B cell (primary cell): ENCODE results near the gene TBX10. TPM values are rescaled to one million over a fixed set of nuclear protein-coding genes. Genes with fewer than 3 reads are reported as not detected.
"Not testable (repeated sequence)": the region's sequence is repeated elsewhere in the genome, so short reads cannot be mapped to it uniquely, and the experiment has no call there.

Experiments
- ATAC-seq: fragments of 200-7000 bp; cut with Tn5 transposase; one replicate; pipeline ENCODE4 v1.10.0; 2021; ENCODE audit warnings: low read depth, mild to moderate bottlenecking, moderate number of reproducible peaks, moderate library complexity
- CTCF ChIA-PET: fragments of 350-600 bp; sonication (Branson Sonifier 250); formaldehyde crosslinking; loops from one replicate; lab custom pipeline; 2021; ENCODE audit warnings: antibody characterized with exemption, inconsistent platforms; lab: Charles Lee
- POLR2A ChIA-PET: fragments of 350-600 bp; sonication (Branson Sonifier 250); formaldehyde crosslinking; loops from one replicate; lab custom pipeline; 2021; ENCODE audit warnings: antibody characterized with exemption; lab: Charles Lee
- DNase-seq: peaks from one replicate; pipeline ENCODE4 v3.0.0; 2013
- H2AFZ ChIP-seq: 2 replicates; pipeline ENCODE4 v1.6.1; 2012; ENCODE audit warnings: mild to moderate bottlenecking, low read depth, low read length; ENCODE audit not compliant: insufficient read depth, poor library complexity, severe bottlenecking
- H3K27ac ChIP-seq, 2 donors: 1 replicate in 1 of 2; 2 replicates in 1 of 2; pipeline ENCODE4 v1.5.1; 2012 to 2013; ENCODE audit warnings: low read length in 2 of 2, mild to moderate bottlenecking in 2 of 2, moderate library complexity in 1 of 2
- H3K27me3 ChIP-seq, 4 experiments: fragments of 200-600 bp in 1 of 4; sonication (generic) in 1 of 4; replicated peaks in 1 of 4; 1 replicate in 2 of 4; 2 replicates in 2 of 4; pipeline versions ENCODE4 v1.6.1 to v1.7.0; 2013 to 2016; ENCODE audit warnings: low read length in 3 of 4, mild to moderate bottlenecking in 2 of 4, mixed read lengths in 1 of 4, moderate library complexity in 1 of 4; ENCODE audit not compliant: insufficient read depth in 4 of 4, control insufficient read depth in 3 of 4; ENCODE audit errors: control extremely low read depth in 1 of 4
- H3K36me3 ChIP-seq, 2 experiments: replicated peaks in 1 of 2; 1 replicate in 1 of 2; 2 replicates in 1 of 2; pipeline versions ENCODE4 v1.6.1 to v1.7.1; 2013; ENCODE audit warnings: low read length in 1 of 2; ENCODE audit not compliant: insufficient read depth in 2 of 2, control insufficient read depth in 1 of 2; ENCODE audit errors: control extremely low read depth in 1 of 2, extremely low read depth in 1 of 2
- H3K4me1 ChIP-seq, 2 donors: fragments of 200-600 bp in 1 of 2; sonication (generic) in 1 of 2; 1 replicate in 1 of 2; 2 replicates in 1 of 2; pipeline versions ENCODE4 v1.5.1 to v1.6.1; 2013 to 2017; ENCODE audit warnings: low read length in 2 of 2; ENCODE audit not compliant: control insufficient read depth in 2 of 2, insufficient read depth in 2 of 2
- H3K4me2 ChIP-seq: replicated peaks from 2 replicates; pipeline ENCODE3; 2012; ENCODE audit warnings: mild to moderate bottlenecking, low read depth, low read length; ENCODE audit not compliant: poor library complexity, severe bottlenecking
- H3K4me3 ChIP-seq, 5 experiments: fragments of 200-600 bp in 1 of 5; sonication (generic) in 1 of 5; 1 replicate in 3 of 5; 2 replicates in 2 of 5; pipeline versions ENCODE4 v1.5.1 to v1.7.0; 2011 to 2016; ENCODE audit warnings: low read length in 4 of 5, mild to moderate bottlenecking in 4 of 5, low read depth in 2 of 5, control low read depth in 1 of 5, moderate library complexity in 1 of 5; ENCODE audit not compliant: insufficient read depth in 1 of 5; ENCODE audit errors: control extremely low read depth in 1 of 5, extremely low read depth in 1 of 5
- H3K79me2 ChIP-seq: fragments of 200-600 bp; sonication (generic); one replicate; pipeline ENCODE4 v1.6.0; 2016; ENCODE audit warnings: low read length; ENCODE audit not compliant: control insufficient read depth, insufficient read depth
- H3K9ac ChIP-seq: fragments of 200-600 bp; sonication (generic); 2 replicates; pipeline ENCODE4 v1.6.1; 2017; ENCODE audit warnings: mild to moderate bottlenecking, low read length, moderate library complexity
- H3K9me3 ChIP-seq, 3 donors: one replicate each; pipeline versions ENCODE4 v1.6.1 to v1.7.1; 2013; ENCODE audit warnings: low read length in 2 of 3; ENCODE audit not compliant: control insufficient read depth in 2 of 3, insufficient read depth in 1 of 3; ENCODE audit errors: control extremely low read depth in 1 of 3
- H4K20me1 ChIP-seq: 2 replicates; pipeline ENCODE4 v1.6.0; 2012; ENCODE audit warnings: mild to moderate bottlenecking, low read length; ENCODE audit not compliant: insufficient read depth, control insufficient read depth, poor library complexity, severe bottlenecking
- H3K27ac Mint-ChIP-seq: one replicate; pipeline ENCODE4 v1.8.0; 2021; ENCODE audit warnings: mixed read lengths
- H3K27me3 Mint-ChIP-seq: one replicate; pipeline ENCODE4 v1.8.0; 2021; ENCODE audit warnings: mixed read lengths
- H3K4me1 Mint-ChIP-seq: one replicate; pipeline ENCODE4 v1.8.0; 2021; ENCODE audit warnings: mixed read lengths
- H3K4me3 Mint-ChIP-seq: one replicate; pipeline ENCODE4 v1.8.0; 2021; ENCODE audit warnings: mixed read lengths
- H3K9me3 Mint-ChIP-seq: one replicate; pipeline ENCODE4 v1.8.0; 2022; ENCODE audit warnings: mixed read lengths; ENCODE audit not compliant: insufficient read depth
- CTCF ChIP-seq: fragments of 200-600 bp; IDR thresholded peaks from one replicate; pipeline ENCODE4 v1.8.0; 2022; ENCODE audit warnings: antibody characterized with exemption, mild to moderate bottlenecking
- EZH2 ChIP-seq: IDR thresholded peaks from 2 replicates; pipeline ENCODE4 v1.6.1; 2012; ENCODE audit warnings: borderline replicate concordance, low read depth, mild to moderate bottlenecking, moderate library complexity, low read length; ENCODE audit not compliant: insufficient read depth, poor library complexity, severe bottlenecking
- WGBS: methylation state at CpG from one replicate; pipeline ENCODE4 v1.1.5; 2013; ENCODE audit warnings: missing lambda C conversion rate; ENCODE audit not compliant: insufficient coverage; 5-methylcytosine and 5-hydroxymethylcytosine counted together
- intact Hi-C: fragments of 100-400 bp; cut with micrococcal nuclease; formaldehyde crosslinking; loops from one replicate; pipeline ENCODE4 v1.10.0; 2022
- polyA plus RNA-seq: library from polyadenylated mRNA; depleted of rRNA; stranded (reverse); fragments of >200 nt; gene quantifications from 2 replicates; pipeline ENCODE4 v1.2.3, GENCODE V29; 2012
- total RNA-seq, 2 donors: library from RNA; stranded (reverse); fragments of 120-200 nt in 1 of 2; gene quantifications; 1 replicate in 1 of 2; 2 replicates in 1 of 2; pipeline versions ENCODE4 v1.2.3 to v1.2.4, GENCODE V29; 2013 to 2022

Gene TBX10
- total and polyA plus RNA-seq, 2 donors (not counting 1 experiment from before 2014, with no cell fraction given), result not detected

- ATAC-seq, result no peak
- Mint-ChIP-seq H3K9me3 (no peaks in the 10 kb centered on the region), H3K27me3 (peaks cover 4% of the 10 kb centered on the region), H3K4me1 (peaks cover 10% of the 10 kb centered on the region), H3K27ac (no peak overlapping the region), H3K4me3 (no peak overlapping the region)
- no peak overlapping the region for H3K27ac ChIP-seq
- H3K4me2 ChIP-seq, result no peak overlapping the region
- ChIA-PET CTCF (interaction anchor here (0.8 to 5.3 kb wide), 8 partner anchors 8 to 64 kb away, joined by 3 to 50 read pairs (median 3); partner anchors contain the start of genes ACY3 and NUDT8), POLR2A (no interaction called here)
- TF ChIP-seq CTCF (no peak), EZH2 (no peak)
- no peak overlapping the region for H3K9ac ChIP-seq
- DNase-seq, result no peak
- H3K4me1 ChIP-seq, result peaks cover 6 to 8% of the 10 kb centered on the region in 2 donors
- H3K36me3 ChIP-seq, result no peaks in the 10 kb centered on the region
- 97% methylated on average over 22 of the region's 24 CpGs for WGBS
- peaks cover 0 to 14% (median 3%) of the 10 kb centered on the region in 4 experiments for H3K27me3 ChIP-seq
- H3K4me3 ChIP-seq, result no peak overlapping the region
- H3K79me2 ChIP-seq, result no peaks in the 10 kb centered on the region
- peaks cover 0 to 6% (median 1%) of the 10 kb centered on the region in 3 donors for H3K9me3 ChIP-seq
- no peak overlapping the region for H2AFZ ChIP-seq
- intact Hi-C loops, result no loop called here
- no peaks in the 10 kb centered on the region for H4K20me1 ChIP-seq
These were observed 777 bp downstream of the TBX10 start for GRCh38 chr11:67638535-67639437.

- H3K4me2 ChIP-seq, H3K27ac ChIP-seq, H3K4me1 ChIP-seq, H2AFZ ChIP-seq, H3K4me3 ChIP-seq, H3K36me3 ChIP-seq, H3K79me2 ChIP-seq, ATAC-seq, intact Hi-C loops, H3K9me3 ChIP-seq, H3K27ac Mint-ChIP-seq, DNase-seq, H3K4me3 Mint-ChIP-seq, H3K27me3 Mint-ChIP-seq, H3K9me3 Mint-ChIP-seq, H4K20me1 ChIP-seq, H3K9ac ChIP-seq, POLR2A ChIA-PET: not testable (repeated sequence)
- CTCF ChIA-PET, result interaction anchor here (3.1 to 5.3 kb wide), 2 partner anchors 10 to 23 kb away, joined by 13 to 50 read pairs; partner anchors contain the start of gene ACY3
- H3K4me1 Mint-ChIP-seq, result peaks cover 10% of the 10 kb centered on the region
- peaks cover 0 to 14% (median 3%) of the 10 kb centered on the region in 4 experiments for H3K27me3 ChIP-seq
- WGBS, result no CpG with 5 or more reads among the region's 3 CpGs
These were observed 2.1 kb downstream of the TBX10 start for GRCh38 chr11:67637441-67637840.
